HL-60 (cell line): ENCODE measurements around the gene DENND1B.

Experiments
- DNase-seq, 2 experiments: peaks; one replicate each; pipeline ENCODE4 v3.0.0-alpha.2; 2010 to 2020; ENCODE audit warnings: low read depth in 1 of 2, low spot score in 1 of 2
- H3K27ac ChIP-seq: fragments of 250-450 bp; sonication (Bioruptor Pico); replicated peaks from 2 replicates; pipeline ENCODE4 v1.5.1; 2020; ENCODE audit warnings: mild to moderate bottlenecking, moderate library complexity
- H3K27me3 ChIP-seq: fragments of 250-450 bp; sonication (Bioruptor Pico); 2 replicates; pipeline ENCODE4 v1.5.1; 2021; ENCODE audit warnings: mild to moderate bottlenecking, moderate library complexity; ENCODE audit not compliant: insufficient read depth, poor library complexity, severe bottlenecking
- H3K4me3 ChIP-seq: replicated peaks from 2 replicates; pipeline ENCODE4 v1.5.1; 2011; ENCODE audit warnings: mild to moderate bottlenecking, control low read depth, low read length; ENCODE audit not compliant: insufficient read depth
- CTCF ChIP-seq: IDR thresholded peaks from one replicate; pipeline ENCODE4 v1.5.1; 2011; ENCODE audit warnings: low read length, control low read depth, inconsistent platforms; ENCODE audit not compliant: insufficient read depth
- GABPA ChIP-seq: IDR thresholded peaks from 2 replicates; pipeline ENCODE4 v1.6.1; 2012; ENCODE audit warnings: low read depth
- POLR2AphosphoS5 ChIP-seq: IDR thresholded peaks from 2 replicates; pipeline ENCODE4 v1.6.1; 2012; ENCODE audit warnings: low read depth
- SPI1 ChIP-seq: IDR thresholded peaks from 2 replicates; pipeline ENCODE4 v1.6.1; 2012; ENCODE audit warnings: low read depth, mild to moderate bottlenecking, borderline replicate concordance
- TF ChIP-seq, protein P1 (sequence below): IDR thresholded peaks from 2 replicates; pipeline ENCODE4 v1.6.1; 2012; ENCODE audit warnings: low read depth; ENCODE audit not compliant: insufficient replicate concordance

Gene DENND1B

GRCh38 chr1:197559655-197560054, 215.6 kb downstream of the DENND1B start:
- Histone ChIP-seq H3K27ac (no peak overlapping the region), H3K27me3 (no peaks in the 10 kb centered on the region), H3K4me3 (no peak overlapping the region)
- DNase-seq = no peak
- TF ChIP-seq, protein P1, sequence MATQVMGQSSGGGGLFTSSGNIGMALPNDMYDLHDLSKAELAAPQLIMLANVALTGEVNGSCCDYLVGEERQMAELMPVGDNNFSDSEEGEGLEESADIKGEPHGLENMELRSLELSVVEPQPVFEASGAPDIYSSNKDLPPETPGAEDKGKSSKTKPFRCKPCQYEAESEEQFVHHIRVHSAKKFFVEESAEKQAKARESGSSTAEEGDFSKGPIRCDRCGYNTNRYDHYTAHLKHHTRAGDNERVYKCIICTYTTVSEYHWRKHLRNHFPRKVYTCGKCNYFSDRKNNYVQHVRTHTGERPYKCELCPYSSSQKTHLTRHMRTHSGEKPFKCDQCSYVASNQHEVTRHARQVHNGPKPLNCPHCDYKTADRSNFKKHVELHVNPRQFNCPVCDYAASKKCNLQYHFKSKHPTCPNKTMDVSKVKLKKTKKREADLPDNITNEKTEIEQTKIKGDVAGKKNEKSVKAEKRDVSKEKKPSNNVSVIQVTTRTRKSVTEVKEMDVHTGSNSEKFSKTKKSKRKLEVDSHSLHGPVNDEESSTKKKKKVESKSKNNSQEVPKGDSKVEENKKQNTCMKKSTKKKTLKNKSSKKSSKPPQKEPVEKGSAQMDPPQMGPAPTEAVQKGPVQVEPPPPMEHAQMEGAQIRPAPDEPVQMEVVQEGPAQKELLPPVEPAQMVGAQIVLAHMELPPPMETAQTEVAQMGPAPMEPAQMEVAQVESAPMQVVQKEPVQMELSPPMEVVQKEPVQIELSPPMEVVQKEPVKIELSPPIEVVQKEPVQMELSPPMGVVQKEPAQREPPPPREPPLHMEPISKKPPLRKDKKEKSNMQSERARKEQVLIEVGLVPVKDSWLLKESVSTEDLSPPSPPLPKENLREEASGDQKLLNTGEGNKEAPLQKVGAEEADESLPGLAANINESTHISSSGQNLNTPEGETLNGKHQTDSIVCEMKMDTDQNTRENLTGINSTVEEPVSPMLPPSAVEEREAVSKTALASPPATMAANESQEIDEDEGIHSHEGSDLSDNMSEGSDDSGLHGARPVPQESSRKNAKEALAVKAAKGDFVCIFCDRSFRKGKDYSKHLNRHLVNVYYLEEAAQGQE = no peak
- TF ChIP-seq CTCF (no peak), POLR2AphosphoS5 (no peak), GABPA (no peak), SPI1 (no peak)

GRCh38 chr1:197559244-197559643, 216.0 kb downstream of the DENND1B start:
- Histone ChIP-seq H3K4me3 (no peak overlapping the region), H3K27me3 (no peaks in the 10 kb centered on the region), H3K27ac (no peak overlapping the region)
- TF ChIP-seq CTCF (no peak), SPI1 (no peak), POLR2AphosphoS5 (no peak), GABPA (no peak)
- TF ChIP-seq, protein P1 = no peak
- peak in 1 of 2 experiments; percentile 5 for DNase-seq

GRCh38 chr1:197557302-197557701, 218.0 kb downstream of the DENND1B start:
- no peak for DNase-seq
- Histone ChIP-seq H3K27me3 (no peaks in the 10 kb centered on the region), H3K4me3 (no peak overlapping the region), H3K27ac (no peak overlapping the region)
- TF ChIP-seq CTCF = no peak
- TF ChIP-seq, protein P1 = no peak
- no peak for TF ChIP-seq SPI1
- no peak for TF ChIP-seq GABPA
